ENCODE measurements around the gene MLST8. TPM values are rescaled to one million over a fixed set of nuclear protein-coding genes. Genes with fewer than 3 reads are reported as not detected.

Gene MLST8
- total RNA-seq, 2 experiments from 2014 or later, result 70.0 to 70.7 TPM

GRCh38 chr16:2234813-2235170 lies 29.5 kb downstream of the MLST8 start:
- ATAC-seq (no peak), DNase-seq (no peak)
- H3K27me3 Mint-ChIP-seq, result no peaks in the 10 kb centered on the region
- H3K27ac Mint-ChIP-seq, result no peak overlapping the region
- intact Hi-C loops (cut with micrococcal nuclease), result no loop called here
- H3K4me3 Mint-ChIP-seq, result no peak overlapping the region
- H3K9me3 Mint-ChIP-seq, result no peaks in the 10 kb centered on the region
- ChIA-PET CTCF (no interaction called here), POLR2A (interaction anchor here (2.7 to 3.5 kb wide), 2 partner anchors 8 to 17 kb away, joined by 9 to 16 read pairs; partner anchors contain the start of gene ECI1)
- TF ChIP-seq, protein P1, sequence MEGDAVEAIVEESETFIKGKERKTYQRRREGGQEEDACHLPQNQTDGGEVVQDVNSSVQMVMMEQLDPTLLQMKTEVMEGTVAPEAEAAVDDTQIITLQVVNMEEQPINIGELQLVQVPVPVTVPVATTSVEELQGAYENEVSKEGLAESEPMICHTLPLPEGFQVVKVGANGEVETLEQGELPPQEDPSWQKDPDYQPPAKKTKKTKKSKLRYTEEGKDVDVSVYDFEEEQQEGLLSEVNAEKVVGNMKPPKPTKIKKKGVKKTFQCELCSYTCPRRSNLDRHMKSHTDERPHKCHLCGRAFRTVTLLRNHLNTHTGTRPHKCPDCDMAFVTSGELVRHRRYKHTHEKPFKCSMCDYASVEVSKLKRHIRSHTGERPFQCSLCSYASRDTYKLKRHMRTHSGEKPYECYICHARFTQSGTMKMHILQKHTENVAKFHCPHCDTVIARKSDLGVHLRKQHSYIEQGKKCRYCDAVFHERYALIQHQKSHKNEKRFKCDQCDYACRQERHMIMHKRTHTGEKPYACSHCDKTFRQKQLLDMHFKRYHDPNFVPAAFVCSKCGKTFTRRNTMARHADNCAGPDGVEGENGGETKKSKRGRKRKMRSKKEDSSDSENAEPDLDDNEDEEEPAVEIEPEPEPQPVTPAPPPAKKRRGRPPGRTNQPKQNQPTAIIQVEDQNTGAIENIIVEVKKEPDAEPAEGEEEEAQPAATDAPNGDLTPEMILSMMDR (IDR thresholded peaks at IDR 0.05), result no peak
- peaks cover 2% of the 10 kb centered on the region for H3K4me1 Mint-ChIP-seq (ENCODE audit: low read depth)
- peaks cover 26% of the 10 kb centered on the region for H3K36me3 Mint-ChIP-seq (ENCODE audit: low read depth)

GRCh38 chr16:2235234-2235651 lies 30.0 kb downstream of the MLST8 start:
- TF ChIP-seq, protein P1 (IDR thresholded peaks at IDR 0.05), result no peak
- POLR2A ChIA-PET, result interaction anchor here (2.7 to 3.5 kb wide), 2 partner anchors 9 to 16 kb away, joined by 9 to 16 read pairs; partner anchors contain the start of gene ECI1
- no peak overlapping the region for H3K27ac Mint-ChIP-seq
- H3K27me3 Mint-ChIP-seq, result no peaks in the 10 kb centered on the region
- H3K4me1 Mint-ChIP-seq (ENCODE audit: low read depth), result peaks cover 2% of the 10 kb centered on the region
- DNase-seq (no peak), ATAC-seq (no peak)
- no peaks in the 10 kb centered on the region for H3K9me3 Mint-ChIP-seq
- no peak overlapping the region for H3K4me3 Mint-ChIP-seq
- CTCF ChIA-PET, result no interaction called here
- H3K36me3 Mint-ChIP-seq (ENCODE audit: low read depth), result peaks cover 24% of the 10 kb centered on the region
- intact Hi-C loops (cut with micrococcal nuclease), result no loop called here

DNA sequence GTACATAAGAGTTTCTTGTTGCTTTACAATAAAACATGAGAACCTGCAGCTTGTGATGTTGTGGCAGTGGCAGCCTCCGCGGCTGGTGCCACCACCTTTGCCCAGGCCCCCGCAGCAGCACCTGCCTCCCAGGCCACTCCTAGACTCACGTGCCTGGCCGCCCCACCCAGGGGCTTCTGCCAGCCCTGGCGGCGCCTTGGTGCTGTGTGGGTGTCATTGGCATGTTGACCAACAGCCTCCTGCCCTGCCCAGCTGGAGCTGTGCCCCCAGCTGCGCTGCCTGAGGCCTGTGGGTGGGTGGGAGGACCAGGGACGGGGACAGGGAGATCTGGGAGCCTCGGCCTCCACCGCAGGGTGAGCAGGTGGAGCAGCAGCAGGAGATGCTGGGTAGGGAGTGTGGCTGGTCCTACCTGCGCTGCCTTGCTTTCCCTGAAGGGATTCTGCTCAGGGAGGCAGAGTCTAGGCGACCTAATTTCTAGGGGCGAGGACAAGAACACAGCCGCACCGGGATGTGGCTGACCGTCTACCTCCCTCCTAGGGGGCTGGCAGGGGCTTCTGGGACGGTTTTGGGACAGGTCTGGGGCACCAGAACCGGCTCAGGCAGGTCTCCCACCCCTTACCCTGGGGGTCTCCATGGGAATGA lies 30.6 kb downstream of the MLST8 start:
- TF ChIP-seq, protein P1 (IDR thresholded peaks at IDR 0.05), result no peak
- CTCF ChIA-PET, result interaction anchor here (0.8 kb wide), 1 partner anchor 193 kb away, joined by 3 read pairs; no protein-coding TSS in a partner anchor
- DNase-seq (no peak), ATAC-seq (no peak)
- intact Hi-C loops (cut with micrococcal nuclease), result no loop called here
- Mint-ChIP-seq H3K4me3 (no peak overlapping the region), H3K27me3 (no peaks in the 10 kb centered on the region), H3K36me3 (ENCODE audit: low read depth) (peaks cover 23% of the 10 kb centered on the region), H3K27ac (no peak overlapping the region), H3K9me3 (no peaks in the 10 kb centered on the region), H3K4me1 (ENCODE audit: low read depth) (peaks cover 2% of the 10 kb centered on the region)
- POLR2A ChIA-PET, result interaction anchor here (1.0 to 3.5 kb wide), 5 partner anchors 9 to 81 kb away, joined by 3 to 16 read pairs (median 4); partner anchors contain the start of genes ECI1 and TRAF7

GRCh38 chr16:2236337-2237101 lies 31.3 kb downstream of the MLST8 start, which contains the start of gene DNASE1L2:
TSS of gene DNASE1L2 (plus strand) at chr16:2236444. CDS start at chr16:2236817, 373 bp downstream.
- intact Hi-C loops (cut with micrococcal nuclease), result no loop called here
- CTCF ChIA-PET, result interaction anchor here (0.8 kb wide), 1 partner anchor 192 kb away, joined by 3 read pairs; no protein-coding TSS in a partner anchor
- Mint-ChIP-seq H3K4me1 (ENCODE audit: low read depth) (peaks cover 2% of the 10 kb centered on the region), H3K27me3 (no peaks in the 10 kb centered on the region), H3K9me3 (no peaks in the 10 kb centered on the region), H3K4me3 (no peak within 1 kb of the TSS), H3K27ac (no peak within 1 kb of the TSS), H3K36me3 (ENCODE audit: low read depth) (peaks cover 22% of the 10 kb centered on the region)
- DNase-seq (no peak), ATAC-seq (peak; percentile 17)
- POLR2A ChIA-PET, result interaction anchor here (0.8 to 3.5 kb wide), 6 partner anchors 10 to 81 kb away, joined by 3 to 16 read pairs (median 4); partner anchors contain the start of genes ECI1 and TRAF7
- TF ChIP-seq, protein P1 (IDR thresholded peaks at IDR 0.05), result no peak
